Esophagus muscularis mucosa (tissue), 3 donors: Measurements from ENCODE around the gene SH3RF2.

Experiments
- POLR2A ChIP-seq: fragments of 450-650 bp; IDR thresholded peaks from one replicate; pipeline ENCODE4 v1.6.1; 2017; ENCODE audit warnings: antibody characterized with exemption, moderate library complexity, mild to moderate bottlenecking, low read depth
- TF ChIP-seq, protein P1 (sequence below), 3 experiments: fragments of 200-600 bp in 2 of 3; fragments of 450-650 bp in 1 of 3; sonication (generic) in 2 of 3; IDR thresholded peaks; one replicate each; pipeline ENCODE4 v1.5.1; 2017 to 2019; ENCODE audit warnings: antibody characterized with exemption in 3 of 3, mild to moderate bottlenecking in 2 of 3, moderate library complexity in 1 of 3

- no peak for TF ChIP-seq POLR2A
- TF ChIP-seq, protein P1, sequence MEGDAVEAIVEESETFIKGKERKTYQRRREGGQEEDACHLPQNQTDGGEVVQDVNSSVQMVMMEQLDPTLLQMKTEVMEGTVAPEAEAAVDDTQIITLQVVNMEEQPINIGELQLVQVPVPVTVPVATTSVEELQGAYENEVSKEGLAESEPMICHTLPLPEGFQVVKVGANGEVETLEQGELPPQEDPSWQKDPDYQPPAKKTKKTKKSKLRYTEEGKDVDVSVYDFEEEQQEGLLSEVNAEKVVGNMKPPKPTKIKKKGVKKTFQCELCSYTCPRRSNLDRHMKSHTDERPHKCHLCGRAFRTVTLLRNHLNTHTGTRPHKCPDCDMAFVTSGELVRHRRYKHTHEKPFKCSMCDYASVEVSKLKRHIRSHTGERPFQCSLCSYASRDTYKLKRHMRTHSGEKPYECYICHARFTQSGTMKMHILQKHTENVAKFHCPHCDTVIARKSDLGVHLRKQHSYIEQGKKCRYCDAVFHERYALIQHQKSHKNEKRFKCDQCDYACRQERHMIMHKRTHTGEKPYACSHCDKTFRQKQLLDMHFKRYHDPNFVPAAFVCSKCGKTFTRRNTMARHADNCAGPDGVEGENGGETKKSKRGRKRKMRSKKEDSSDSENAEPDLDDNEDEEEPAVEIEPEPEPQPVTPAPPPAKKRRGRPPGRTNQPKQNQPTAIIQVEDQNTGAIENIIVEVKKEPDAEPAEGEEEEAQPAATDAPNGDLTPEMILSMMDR (IDR thresholded peaks at IDR 0.05), result no peak
These were observed 173.0 kb downstream of the SH3RF2 start for GRCh38 chr5:146109379-146109778.
